GM21381 (cell line): ENCODE data around the gene SBF2.

ENCODE experiments used
- ATAC-seq: cut with Tn5 transposase; IDR thresholded peaks from one replicate; pipeline ENCODE4 v1.9.1; 2021; ENCODE audit warnings: mild to moderate bottlenecking, moderate library complexity; ENCODE audit not compliant: unreplicated experiment

The SBF2 gene

DNA sequence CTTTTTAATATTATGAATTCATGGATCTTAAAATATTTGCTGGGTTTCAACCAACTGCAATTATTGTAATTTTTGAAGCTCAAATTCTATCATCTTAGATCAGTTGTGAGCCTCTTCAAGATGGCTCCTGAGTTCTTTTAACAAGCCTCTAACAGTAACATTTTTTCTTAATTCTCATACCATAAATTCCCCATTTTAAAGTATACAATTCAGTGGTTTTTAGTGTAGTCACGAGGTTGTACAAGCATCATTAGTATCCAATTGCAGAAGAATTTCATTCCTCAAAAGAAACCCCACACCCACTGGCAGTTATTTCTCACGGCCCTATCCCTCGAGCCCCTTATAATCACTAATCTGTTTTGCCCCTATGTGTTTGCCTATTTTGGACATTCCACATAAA lies 270.8 kb downstream of the SBF2 start:
- ATAC-seq: no peak

DNA sequence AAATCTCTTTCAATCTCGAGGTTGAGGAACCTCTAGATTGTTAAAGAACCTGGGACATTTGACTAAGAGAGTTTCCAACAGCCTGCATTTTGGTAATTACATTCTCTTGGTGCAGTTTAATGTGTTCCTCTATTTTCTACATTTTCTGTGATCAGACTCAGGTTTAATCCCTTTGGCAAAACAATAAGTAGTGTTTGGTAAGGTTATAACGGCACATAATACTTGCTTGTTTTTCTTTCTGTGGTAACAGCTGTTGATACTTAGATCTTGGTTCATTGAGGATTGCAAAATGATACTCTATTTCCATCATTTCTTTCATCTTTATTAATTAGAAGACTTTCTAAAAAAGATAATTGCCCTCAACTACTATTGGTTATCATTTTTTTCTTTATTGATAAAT lies 271.3 kb downstream of the SBF2 start:
- no peak for ATAC-seq

DNA sequence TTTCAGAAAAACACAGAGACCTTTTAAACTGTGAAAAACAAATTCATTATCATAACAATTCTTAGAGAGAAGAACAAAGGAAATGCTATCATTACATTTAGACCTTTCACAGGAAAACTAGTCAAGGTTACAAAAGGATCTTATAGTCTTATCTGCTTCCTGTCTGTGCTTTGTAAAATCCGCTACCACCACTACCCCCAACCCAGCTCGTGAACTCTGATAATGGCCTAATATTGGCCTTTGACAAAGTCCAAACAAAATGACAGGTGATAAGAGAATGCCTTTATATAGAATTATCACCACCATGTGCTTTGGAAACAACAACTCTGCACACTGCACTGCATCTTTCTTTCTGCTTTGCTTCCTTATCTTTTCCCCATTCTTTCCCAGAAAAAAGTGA lies 272.5 kb downstream of the SBF2 start:
- ATAC-seq: no peak

DNA sequence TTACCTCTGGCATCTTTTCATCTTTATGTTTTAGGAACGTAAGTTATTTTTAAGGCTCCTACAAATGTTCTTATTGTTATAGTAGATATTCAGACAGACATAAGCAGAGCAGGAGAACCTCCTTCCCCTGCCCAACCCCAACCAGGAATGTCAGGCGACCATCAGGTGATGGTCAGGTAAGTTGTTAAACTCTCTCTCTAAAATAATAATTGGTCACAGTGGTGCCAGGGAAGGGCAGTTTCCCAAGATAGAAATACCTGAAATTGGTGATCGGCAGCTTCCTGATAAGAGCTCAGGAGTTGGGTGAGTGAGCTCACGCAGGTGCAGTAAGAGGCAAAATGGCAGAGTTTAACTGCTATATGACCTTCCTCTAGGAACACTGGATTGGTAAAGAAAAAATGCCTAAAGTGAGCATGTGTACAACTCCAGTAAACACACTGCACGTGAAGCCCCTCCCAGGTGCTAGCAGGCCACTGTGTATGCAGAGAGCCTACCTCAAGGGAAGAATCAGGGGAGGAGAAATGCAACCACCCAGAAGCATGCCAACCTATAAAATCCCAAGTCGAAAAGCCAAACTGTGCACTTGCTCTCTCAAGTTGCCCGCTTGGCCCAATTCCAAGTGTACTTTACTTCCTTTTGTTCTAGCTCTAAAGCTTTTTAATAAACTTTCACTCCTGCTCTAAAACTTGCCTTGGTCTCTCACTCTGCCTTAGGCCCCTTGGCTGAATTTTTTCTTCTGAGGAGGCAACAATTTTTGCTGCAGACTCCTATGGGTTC lies 273.9 kb downstream of the SBF2 start:
- ATAC-seq: no peak

DNA sequence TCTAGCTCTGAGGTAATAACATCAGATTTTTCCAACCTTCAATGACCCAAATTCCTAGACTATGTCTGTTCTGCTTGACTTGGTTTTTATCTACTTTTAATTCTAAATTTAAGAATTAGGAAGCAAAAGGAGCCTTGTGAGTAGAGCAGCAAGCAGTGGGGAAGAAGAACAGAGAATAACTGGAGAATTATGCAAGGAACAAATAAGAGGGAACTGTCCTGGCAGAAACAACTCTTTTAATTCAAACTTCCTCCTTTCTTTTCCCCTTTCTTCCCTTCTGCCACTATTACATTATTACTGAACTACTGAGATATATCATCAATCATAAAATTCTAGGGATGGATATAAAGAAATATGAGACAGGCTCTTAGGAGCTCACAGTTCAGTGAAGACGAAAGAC lies 276.1 kb downstream of the SBF2 start:
- no peak for ATAC-seq

DNA sequence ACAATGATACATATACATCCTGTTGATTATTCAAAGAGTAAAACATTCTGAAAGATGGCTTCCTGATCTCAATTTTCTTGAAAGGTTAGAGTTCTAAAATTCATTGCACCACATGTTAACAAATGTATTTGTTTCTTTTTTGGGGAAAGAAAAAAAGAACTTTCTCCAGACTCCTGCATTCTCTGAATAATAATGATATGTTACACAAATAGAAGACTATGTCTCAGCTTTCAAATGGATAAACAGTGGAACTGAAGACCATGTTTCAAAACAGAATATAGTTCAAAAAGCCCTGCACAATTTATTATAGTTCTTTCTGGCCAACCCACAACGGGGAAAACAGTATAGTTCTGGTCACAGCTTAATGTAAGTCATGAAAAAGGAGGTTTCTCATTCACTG lies 277.0 kb downstream of the SBF2 start:
- ATAC-seq: no peak

DNA sequence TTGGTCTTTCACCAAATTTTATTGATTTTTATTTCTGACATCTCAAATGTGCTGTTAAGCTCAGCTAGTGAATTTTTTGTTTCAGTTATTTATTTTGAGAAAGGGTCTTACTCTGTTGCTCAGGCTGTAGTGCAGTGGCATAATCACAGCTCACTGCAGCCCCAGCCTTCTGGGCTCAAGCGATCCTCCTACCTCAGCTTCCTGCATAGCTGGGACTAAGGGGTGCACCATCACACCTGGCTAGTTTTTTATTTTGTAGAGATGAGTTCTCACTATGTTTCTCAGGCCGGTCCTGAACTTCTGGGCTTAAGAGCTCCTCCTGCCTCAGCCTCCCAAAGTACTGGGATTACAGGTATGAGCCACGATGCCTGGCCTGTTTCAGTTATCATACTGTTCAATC lies 282.0 kb downstream of the SBF2 start:
- no peak for ATAC-seq

DNA sequence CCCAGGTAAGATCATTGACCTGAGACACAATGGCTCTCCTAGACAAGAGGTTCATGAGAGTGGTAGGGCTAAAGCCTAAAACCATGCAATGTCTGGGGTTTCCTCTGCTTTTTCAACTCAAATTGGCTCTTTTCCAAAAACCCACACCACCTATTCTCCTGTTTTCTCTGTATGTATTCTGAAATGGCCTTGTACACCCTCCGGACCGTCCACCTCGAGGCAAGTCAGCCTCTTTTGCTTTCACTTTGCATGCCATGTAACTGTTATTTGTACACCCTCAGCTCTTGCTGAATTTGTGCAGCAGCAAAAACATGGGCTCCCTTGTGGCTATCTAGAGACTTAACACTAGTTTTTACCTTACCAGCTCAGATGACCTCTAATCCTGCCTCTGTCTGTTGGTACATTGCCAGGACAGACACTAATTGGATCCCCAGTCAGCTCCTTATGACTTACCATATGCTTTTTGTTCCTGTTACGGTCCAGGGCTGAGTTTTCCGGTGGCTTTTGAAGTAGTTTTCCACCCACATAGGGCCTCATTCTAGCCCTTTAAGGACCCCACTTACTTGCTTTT lies 288.0 kb downstream of the SBF2 start:
- ATAC-seq: no peak

DNA sequence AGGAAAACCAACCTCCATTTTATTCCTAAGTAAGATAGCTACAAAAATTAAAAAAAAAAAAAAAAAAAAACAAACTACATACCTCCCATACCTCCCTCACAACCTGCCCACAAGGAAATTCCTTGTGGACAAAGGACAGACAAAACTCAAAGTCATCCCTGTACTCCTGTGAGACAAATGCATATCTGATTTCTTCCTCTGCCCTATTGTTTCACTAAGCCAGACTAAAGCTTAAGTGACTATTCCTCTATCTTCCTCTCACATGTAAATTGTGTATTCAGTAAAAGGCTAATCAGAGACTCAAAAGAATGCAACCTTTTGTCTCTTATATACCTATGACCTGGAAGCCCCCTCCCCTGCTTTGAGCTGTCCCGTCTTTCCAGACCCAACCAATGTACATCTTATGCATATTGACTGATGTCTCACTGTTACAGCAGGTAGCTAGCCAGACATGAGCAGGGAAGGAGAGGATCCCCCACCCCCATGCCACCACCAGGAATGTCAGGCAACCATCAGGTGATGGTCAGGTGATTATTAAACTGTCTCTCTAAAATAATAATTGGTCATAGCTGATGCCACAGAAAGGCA lies 289.4 kb downstream of the SBF2 start:
- ATAC-seq: no peak

DNA sequence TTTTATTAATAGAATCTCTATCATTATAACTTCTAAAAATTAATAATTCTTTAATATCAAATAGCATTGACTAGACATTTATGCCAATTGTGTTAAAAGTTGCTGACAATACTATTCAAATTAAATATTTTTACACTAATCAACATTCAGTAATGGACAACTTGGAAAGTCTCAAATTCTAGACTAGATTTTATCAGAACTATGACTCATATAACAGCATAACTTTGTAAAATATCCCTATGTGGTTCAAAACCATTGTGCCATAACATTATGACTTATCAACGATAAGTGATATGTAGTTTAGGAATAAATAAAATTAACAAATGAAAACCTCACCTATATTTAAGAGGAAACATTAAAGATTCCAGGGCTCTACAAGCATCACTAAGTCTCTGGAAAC lies 291.8 kb downstream of the SBF2 start:
- no peak for ATAC-seq

DNA sequence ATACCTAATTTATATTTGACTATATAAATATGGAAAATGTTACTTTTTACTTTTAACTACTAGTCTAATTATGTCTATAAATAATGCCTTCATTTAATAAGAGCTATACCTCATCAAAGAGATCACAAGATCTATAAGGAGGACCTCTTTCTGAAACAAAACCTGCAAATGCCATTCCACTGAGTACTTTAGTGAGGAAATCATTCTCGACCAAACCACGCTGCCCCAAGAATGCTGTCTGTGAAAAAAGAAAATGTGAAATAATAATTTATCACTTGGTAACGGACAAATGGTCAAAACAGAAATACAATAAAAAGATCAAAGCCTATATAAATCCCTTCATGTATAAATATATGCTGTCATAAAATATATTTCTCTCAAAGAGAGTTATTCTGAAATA lies 301.7 kb downstream of the SBF2 start:
- ATAC-seq: no peak

DNA sequence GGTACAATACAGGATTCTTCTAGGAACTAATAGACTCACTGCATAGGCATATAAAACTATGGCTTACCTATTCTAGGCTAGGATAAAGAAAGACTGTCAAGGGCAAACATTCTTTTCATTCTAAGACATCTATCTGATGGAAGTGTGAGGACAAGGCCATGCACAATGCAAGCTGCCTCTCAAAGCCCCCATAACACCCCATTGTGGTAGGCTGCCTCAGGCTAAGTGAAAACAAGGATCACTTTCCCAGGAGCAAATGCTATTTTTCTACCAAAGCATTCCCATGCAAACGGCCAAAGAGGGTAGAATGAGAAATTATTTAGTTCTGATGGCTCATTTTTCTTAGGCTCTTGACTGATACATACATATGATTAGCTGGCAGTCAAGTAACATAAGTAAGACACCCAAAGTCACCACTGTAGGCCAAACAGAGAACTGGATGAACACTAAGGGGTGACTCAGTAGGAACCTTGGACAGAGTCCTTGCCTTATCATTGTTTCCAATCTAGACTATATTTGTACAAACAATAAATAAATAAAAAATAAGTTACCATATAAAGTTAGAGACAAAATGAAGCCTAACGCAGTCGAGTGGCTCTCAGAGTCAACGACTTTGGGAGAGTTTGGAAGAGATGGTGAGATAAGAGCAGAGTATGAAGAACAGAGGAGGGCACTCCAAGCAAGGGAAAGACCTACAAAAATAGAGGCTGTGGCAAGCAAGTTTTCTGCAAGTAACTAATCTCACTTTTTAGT lies 303.6 kb downstream of the SBF2 start:
- ATAC-seq: no peak

DNA sequence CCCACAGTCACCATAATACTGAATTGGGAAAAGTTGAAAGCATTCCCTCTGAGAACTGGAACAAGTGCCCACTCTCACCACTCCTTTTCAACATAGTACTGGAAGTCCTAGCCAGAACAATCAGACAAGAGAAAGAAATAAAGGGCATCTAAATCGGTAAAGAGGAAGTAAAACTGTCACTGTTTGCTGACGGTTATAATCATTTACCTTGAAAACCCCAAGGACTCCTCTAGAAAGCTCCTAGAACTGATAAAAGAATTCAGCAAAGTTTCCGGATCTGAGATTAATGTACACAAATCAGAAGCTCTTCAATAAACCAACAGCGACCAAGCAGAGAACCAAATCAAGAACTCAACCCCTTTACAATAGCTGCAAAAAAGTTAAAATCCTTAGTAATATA lies 306.7 kb downstream of the SBF2 start:
- peak; percentile 66 for ATAC-seq

DNA sequence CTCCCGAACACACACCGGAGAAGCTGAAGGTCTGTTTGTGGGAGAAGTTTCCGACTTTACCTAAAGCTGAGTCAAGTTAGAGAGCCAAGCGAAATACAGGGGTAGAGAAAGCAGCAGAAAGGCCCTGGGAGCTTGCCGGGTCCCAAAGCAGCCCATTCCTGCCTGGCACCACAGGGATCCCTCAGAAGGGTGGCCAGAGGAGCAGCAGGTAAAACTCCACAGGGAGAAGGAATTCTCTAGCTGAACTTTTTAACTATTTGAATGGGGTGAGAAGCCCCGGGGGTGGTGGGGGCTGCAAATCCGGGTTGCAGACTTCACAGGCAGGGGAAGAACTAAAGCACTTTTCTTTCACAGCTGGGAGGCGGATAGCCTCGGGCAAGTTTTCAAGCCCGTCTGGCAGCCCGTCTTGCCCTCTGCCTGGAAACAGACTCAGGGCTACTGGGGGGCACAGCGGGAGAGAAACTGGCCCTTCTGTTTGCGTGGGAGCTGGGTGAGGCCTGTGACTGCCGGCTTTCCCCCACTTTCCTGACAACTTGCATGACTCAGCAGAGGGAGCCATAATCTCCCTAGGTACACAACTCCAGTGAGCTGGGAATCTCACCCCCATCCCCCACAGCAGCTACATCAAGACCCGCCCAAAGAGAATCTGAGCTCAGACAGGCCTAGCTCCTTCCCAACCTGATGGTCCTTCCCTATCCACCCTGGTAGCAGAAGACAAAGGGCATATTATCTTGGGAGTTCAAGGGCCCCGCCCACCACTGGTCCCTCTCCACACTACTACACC lies 311.0 kb downstream of the SBF2 start:
- ATAC-seq: no peak

DNA sequence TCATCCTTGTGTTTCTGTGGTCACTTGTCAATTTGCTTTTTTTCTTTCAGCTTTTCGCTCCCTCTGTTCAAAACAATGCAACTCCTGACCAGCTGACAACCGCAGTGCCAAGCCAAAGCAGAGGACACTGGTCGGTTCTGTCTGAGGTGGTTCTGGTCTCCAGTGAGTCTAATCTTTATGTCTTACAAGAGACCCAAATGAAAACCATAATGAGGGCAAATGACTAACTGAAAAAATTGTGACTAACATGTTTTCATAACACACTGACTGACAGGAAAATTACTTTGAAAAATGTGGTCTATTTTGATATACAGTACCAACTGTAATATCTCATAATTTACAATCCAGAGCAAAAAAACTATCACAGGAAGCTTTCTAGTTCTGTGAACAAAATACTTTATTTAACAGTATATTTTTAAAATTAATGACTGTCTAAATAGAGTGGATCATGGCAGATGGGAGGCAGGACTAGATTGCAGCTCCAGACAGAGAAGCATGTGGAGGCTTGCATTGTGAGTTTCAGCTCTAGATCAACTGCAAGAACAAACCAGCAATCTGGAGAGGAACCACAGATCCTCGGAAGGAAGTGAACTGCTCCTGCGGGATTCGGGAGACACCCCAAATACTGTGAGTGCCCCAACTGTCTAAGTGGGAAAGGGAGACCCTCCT lies 311.8 kb downstream of the SBF2 start:
- no peak for ATAC-seq

DNA sequence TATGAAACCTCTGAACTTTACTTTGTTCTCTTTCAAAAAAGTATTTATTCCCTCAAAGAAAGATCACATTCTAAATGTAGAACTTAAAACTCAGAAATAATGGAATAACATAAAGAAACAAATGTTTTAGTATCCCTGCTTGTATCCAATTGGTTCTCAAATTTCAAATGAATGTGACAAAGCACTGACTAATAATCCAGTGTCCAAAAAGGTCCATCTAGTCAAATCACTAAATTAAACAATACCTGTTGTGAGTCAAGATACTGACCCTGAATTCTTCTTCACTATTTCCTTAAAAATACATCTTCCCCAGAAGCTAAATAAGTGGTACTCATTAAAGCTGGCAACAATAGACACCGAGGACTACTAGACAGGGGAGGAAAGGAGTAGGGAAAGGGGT lies 313.1 kb downstream of the SBF2 start:
- no peak for ATAC-seq

DNA sequence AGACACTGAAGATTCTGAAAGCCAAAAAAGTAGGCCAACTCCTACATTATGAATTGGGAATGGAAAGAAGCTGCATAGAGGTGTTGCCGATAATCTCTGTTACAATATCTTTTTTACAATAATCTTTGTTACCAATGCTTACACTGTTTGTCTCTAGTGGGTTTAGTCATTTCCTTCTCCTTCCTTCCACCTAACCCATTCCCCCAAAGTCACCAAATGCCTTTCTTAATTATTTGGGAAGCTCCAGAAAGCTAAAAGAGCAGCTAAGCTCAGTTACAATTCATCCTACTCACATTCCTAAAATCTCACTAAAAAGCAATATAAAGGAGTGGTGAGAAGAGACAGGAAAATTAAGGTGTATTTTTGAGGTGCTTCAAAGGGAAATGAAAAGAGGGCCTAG lies 316.5 kb downstream of the SBF2 start:
- ATAC-seq: no peak

DNA sequence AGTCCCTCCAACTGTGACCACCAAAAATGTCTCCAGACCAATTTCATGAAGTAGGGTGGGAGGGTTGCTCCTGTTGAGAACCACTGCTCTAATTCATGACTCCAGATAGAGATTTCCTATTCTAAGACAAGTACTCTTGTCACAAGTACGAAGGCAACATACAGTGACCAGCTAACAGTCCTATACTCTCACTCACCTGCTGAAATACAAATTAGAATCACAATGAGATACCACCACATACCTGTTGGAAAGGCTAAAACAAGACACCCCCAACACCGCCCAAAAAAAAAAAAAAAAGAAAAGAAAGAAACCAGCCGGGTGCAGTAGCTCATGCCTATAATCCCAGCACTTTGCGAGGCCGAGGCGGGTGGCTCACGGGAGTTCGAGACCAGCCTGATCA lies 319.6 kb downstream of the SBF2 start:
- ATAC-seq: no peak

DNA sequence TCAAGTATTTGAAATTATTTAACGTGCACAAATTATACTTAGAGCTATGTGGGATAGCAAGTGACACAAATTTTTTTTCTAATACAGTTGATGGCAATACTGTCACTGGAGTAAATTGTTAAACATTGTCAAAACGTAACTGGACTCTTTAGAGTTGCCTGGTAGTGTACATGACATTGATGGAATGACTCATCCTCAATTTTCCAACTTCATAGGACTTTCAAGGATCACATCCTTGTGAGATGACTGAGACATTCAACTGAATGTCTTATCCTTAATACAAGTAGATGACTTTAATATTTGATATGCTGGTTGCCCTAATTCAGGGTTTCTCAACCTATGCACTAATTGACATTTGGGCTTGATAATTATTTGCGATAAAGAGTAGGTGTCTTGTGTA lies 320.1 kb downstream of the SBF2 start:
- no peak for ATAC-seq

DNA sequence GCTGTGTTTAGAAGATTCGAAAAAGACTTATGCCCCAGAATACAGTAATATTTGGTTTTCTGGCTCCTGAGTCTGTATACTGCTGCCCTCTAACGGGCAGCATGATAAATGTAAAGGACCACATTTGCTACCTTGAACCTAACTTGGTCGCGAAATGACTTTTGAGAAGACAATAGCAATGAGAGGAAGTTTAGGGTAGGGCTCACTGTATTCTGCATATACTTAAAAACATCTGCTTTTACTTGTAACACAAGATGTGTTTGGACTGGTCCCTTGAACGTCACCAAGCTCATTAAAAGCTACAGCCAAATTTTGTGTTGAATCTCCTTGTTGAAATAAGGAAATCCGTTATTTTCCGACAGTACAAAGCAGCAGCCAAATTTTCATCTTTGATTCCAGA lies 321.0 kb downstream of the SBF2 start:
- no peak for ATAC-seq

DNA sequence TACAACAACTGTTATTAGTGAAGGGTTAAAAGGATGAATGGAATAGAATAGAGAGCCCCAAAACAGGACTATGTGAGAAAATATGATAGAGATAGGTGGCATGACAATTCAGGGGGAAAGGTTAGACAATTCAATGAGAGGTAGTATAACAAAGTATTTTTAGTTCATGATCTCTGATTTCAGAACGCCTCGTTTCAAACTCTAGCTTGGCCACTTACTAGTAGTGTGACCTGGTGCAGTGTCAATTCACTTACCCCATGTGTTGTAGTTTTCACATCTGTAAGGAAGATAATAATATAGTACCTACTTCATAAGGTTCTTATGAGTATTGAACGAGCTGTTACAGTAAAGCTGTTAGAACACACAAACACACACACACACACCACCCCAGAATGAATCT lies 322.1 kb downstream of the SBF2 start:
- no peak for ATAC-seq
